Tongue (tissue), 2 donors: ENCODE data around the gene VTN. TPM values are rescaled to one million over a fixed set of nuclear protein-coding genes. Genes with fewer than 3 reads are reported as not detected.
A peak's percentile ranks its signal among the peaks of the same experiment; 100 is the strongest.

Experiments
- DNase-seq: peaks from one replicate; pipeline ENCODE4 v3.0.0-alpha.2; 2015
- total RNA-seq: library from RNA; depleted of rRNA; stranded (reverse); fragments of >200 nt; gene quantifications from one replicate; pipeline ENCODE4 v1.2.3, GENCODE V29; 2014

The VTN gene
- total RNA-seq, 1 donor from 2014 or later, result 1.0 TPM

DNA sequence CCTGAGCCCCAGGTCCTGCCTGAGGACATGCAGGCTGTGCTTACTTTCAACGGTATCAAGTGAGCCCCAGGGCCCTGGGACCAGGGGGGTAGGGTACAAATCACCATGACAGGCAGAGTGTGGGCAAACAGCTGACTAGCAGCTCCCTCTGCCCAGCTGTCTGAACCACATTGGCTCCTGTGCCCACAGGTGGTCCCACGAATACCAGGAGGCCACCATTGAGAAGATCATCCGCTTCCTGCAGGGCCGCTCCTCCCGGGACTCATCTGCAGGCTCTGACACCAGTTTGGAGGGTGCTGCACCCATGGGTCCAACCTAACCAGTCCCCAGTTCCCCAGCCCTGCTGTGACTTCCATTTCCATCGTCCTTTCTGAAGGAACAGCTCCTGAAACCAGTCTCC is 25.9 kb upstream of the VTN start:
- DNase-seq, result no peak

DNA sequence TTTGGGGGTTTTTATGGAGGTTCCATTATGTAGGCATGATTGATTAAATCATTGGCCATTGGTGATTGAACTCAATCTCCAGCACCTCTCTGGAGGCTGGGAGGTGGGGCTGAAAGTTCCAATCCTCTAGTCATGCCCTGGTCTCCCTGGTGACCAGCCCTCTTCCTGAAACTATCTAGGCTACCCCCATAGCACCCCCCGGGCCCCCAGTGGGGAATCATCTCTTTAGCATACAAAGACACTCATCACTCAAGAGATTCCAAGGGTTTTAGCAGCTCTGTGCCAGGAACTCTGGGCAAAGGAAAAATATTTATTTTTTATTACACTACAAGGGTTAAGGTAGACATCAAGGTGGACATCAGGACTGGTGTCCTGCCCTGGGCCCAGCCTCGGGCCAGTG is 25.3 kb upstream of the VTN start:
- DNase-seq, result no peak

GRCh38 chr17:28394337-28395116 is 24.4 kb upstream of the VTN start:
- no peak for DNase-seq

DNA sequence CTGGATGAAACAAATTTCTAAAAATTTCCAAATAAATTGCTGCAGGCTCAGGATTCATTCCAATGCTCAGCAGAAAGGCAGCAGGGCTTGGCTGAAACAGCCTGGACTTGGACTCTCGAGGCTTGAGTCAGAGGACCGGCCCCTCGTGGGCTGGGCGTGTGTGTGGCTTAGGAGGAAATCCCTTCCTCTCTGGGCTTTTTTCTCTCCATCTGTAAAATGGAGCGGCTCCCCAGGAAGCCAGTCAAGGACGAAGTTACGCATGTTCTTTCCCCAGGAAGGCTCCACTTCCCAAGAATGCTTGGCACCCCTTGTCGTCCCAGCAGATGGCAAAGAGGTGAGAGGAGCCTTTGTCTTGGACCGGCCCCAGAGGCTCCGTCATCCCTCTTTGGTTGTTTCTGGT is 22.4 kb upstream of the VTN start:
- no peak for DNase-seq

- DNase-seq, result no peak
Measured at GRCh38 chr17:28391401-28391800, 21.3 kb upstream of the VTN start.

DNA sequence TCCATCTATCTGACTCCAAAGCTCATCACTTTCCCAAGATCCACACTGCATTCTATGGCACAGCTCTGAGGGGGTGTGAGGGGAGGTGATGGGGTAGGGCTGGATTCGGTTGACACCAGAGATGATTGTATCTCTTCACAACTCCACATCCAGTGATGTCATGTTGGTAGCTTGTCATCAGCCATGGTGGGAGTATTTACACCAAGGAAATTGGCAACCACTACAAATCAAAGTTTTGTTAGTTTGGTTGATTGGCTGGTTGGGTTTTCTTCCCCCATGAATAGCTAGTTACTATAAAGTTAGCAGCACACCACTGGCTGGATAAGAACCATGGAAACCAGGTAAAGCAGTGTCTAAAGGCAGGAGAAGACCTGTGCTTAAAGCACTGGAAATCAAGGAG is 20.9 kb upstream of the VTN start:
- DNase-seq, result no peak

- no peak for DNase-seq
Measured at GRCh38 chr17:28390563-28390962, 20.5 kb upstream of the VTN start.

- DNase-seq, result no peak
Measured at GRCh38 chr17:28390141-28390540, 20.0 kb upstream of the VTN start.

DNA sequence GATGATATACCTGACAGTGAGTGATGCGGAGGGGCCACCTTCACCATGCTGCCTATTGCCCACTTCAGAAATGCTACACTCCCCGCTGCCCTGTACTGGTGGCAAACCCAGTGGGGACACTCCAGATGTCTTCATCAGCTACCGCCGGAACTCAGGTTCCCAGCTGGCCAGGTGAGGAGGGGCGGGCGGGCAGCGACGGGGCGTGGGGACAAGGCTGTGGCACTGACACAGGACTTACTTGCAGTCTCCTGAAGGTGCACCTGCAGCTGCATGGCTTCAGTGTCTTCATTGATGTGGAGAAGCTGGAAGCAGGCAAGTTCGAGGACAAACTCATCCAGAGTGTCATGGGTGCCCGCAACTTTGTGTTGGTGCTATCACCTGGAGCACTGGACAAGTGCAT is 18.0 kb upstream of the VTN start:
- no peak for DNase-seq

GRCh38 chr17:28386391-28386790 is 16.3 kb upstream of the VTN start:
- no peak for DNase-seq

- DNase-seq, result no peak
Measured at GRCh38 chr17:28385406-28385805, 15.3 kb upstream of the VTN start.

GRCh38 chr17:28385037-28385400 is 14.9 kb upstream of the VTN start:
- no peak for DNase-seq

GRCh38 chr17:28384281-28385036 is 14.4 kb upstream of the VTN start:
- DNase-seq, result no peak

GRCh38 chr17:28381141-28381825 is 11.2 kb upstream of the VTN start:
- peak; percentile 26 for DNase-seq

GRCh38 chr17:28379814-28380801 is 10.0 kb upstream of the VTN start:
- DNase-seq, result no peak

GRCh38 chr17:28372945-28373274 is 2.8 kb upstream of the VTN start:
- DNase-seq, result no peak

DNA sequence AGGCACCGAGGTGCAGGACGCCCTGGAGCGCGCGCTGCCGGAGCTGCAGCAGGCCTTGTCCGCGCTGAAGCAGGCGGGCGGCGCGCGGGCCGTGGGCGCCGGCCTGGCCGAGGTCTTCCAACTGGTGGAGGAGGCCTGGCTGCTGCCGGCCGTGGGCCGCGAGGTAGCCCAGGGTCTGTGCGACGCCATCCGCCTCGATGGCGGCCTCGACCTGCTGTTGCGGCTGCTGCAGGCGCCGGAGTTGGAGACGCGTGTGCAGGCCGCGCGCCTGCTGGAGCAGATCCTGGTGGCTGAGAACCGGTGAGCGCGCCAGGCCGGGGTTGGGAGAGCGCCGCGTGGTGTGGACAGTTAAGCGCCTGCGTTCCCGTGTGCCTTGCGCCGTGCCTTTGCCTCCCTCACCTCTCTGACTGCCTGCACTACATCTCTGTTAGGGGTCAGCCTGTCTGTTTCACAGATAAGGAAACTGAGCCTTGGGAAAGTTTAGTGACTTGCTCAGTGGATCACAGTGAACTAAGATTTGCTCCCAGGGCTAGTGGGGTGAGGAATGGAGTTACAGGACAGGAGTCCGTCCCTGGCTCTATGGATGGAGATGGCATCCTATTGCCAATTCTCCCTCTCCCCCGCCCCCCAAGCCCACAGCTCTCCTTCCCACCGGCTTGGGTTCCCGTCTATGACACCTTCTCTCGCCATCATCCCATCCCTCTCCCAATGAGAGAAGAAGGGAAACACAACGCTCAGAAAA is 2.3 kb upstream of the VTN start:
- peak; percentile 24 for DNase-seq

DNA sequence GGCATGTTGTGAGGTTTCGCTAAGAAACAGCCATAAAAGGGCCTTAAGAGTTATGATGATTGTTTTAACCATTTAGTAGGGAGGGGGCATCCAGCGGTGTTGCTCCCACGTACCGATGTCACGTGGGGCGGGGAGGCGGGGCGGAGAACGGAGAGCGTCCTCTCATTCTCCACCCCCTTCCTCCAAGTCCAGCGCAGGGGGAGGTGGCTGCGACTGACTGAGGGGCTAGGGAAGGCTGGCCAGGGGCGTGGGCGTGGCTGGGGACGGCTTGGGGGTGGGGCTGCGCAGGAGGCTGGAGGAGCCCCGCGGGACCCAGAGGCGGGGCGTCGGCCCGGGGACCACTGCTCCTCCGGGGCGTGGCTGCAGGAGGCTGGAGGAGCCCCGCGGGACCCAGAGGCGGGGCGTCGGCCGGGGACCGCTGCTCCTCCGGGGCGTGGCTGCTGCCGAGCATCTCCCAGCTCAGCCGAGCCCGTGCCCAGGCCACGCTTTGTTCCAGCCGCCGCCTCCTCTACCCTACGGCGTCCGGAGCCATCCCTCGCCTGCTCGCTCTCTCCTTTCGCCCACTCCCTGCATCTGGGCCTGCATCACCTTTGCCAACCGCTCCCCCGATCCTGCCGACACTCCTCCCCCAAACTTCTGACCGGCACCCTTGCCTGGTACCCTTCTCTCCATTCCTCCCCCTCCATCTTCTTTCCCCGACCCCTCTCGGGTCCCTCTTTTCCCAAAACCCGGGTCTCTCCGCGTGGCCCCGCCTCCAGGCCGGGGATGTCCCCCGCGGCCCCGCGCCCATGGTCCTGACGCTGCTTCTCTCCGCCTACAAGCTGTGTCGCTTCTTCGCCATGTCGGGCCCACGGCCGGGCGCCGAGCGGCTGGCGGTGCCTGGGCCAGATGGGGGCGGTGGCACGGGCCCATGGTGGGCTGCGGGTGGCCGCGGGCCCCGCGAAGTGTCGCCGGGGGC is 1.4 kb upstream of the VTN start, which contains the start of gene SARM1:
SARM1 (plus strand) TSS at position 450 of the 958 bp plus-strand sequence; CDS start at position 789, 339 bp downstream.
- peak; percentile 91 for DNase-seq

GRCh38 chr17:28370744-28371103 is 617 bp upstream of the VTN start:
- DNase-seq, result no peak

- no peak for DNase-seq
Measured at GRCh38 chr17:28369684-28370034, 448 bp downstream of the VTN start.
